SKM-1 treated with dmso at 0.1 percent for 144 hours (cell line): Measurements from ENCODE around the gene USP37.

Experiments used
- DNase-seq: peaks from one replicate; lab custom pipeline; 2025; ENCODE audit not compliant: unreplicated experiment; lab: John Stamatoyannopoulos, UW

The USP37 gene, protein sequence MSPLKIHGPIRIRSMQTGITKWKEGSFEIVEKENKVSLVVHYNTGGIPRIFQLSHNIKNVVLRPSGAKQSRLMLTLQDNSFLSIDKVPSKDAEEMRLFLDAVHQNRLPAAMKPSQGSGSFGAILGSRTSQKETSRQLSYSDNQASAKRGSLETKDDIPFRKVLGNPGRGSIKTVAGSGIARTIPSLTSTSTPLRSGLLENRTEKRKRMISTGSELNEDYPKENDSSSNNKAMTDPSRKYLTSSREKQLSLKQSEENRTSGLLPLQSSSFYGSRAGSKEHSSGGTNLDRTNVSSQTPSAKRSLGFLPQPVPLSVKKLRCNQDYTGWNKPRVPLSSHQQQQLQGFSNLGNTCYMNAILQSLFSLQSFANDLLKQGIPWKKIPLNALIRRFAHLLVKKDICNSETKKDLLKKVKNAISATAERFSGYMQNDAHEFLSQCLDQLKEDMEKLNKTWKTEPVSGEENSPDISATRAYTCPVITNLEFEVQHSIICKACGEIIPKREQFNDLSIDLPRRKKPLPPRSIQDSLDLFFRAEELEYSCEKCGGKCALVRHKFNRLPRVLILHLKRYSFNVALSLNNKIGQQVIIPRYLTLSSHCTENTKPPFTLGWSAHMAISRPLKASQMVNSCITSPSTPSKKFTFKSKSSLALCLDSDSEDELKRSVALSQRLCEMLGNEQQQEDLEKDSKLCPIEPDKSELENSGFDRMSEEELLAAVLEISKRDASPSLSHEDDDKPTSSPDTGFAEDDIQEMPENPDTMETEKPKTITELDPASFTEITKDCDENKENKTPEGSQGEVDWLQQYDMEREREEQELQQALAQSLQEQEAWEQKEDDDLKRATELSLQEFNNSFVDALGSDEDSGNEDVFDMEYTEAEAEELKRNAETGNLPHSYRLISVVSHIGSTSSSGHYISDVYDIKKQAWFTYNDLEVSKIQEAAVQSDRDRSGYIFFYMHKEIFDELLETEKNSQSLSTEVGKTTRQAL

DNA sequence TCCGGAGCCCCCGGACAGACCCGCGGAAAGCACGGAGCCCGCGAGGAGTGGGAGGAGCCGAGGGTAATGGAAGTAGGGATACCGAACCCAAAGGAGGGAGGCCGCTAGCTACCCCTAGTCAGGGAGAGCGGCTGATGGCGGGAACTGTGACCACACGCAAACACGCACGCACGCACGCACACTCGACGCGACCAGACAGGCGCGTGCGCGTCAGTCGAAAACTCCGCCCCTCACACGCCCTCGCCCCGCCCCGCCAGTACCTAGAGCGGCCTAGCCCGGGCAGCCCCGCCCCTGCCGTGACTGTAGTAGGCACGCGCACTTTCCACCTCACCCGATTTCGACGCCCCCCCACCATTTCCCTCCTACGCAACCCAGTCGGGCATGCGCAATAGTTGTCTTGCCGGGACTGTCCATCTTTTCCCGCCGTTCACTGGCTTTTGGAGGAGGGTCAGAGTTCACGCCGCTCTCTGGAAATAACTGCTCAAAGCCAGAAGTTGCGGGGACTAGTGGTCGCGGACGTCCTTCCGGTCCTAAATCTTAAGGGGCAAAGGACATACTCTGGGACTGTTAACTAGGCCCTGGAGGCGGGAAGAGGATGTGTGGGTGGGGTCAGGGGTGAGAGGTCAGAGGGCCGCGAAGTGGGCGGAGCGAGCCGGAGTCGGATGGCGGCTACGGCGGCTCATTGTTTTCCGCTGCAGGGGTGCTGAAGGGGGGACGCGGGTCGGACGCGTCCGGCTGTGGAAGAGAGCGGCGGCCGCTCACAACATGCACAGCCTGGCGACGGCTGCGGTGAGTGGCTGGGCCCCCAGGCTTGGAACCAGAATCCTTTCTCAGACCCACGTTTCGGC, at the start of gene USP37, which contains the start of gene CNOT9:
Gene USP37 (minus strand): TSS at position 162 of the 848 bp plus-strand sequence. CDS start 9,698 bp downstream, outside the sequence.
Gene CNOT9 (plus strand): TSS at position 650 of the 848 bp plus-strand sequence. CDS start 116 bp downstream, at position 766.
- DNase-seq, result peak; percentile 97

DNA sequence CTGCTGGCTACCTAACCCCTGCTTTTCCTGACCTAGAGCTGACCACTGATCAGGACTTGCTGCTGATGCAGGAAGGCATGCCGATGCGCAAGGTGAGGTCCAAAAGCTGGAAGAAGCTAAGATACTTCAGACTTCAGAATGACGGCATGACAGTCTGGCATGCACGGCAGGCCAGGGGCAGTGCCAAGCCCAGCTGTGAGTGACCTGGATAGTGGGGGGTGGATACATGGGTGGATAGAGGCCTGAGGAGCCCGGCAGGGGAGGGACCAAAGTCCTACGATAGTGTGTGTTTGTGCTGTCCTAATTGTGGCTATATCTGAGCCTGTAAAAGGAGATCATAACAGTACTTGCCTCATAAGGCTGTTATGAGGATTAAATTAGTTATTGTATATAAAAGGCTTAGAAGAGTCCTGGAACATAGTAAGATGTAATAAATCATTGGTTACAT, 47.7 kb upstream of the USP37 start:
- DNase-seq, result no peak

DNA sequence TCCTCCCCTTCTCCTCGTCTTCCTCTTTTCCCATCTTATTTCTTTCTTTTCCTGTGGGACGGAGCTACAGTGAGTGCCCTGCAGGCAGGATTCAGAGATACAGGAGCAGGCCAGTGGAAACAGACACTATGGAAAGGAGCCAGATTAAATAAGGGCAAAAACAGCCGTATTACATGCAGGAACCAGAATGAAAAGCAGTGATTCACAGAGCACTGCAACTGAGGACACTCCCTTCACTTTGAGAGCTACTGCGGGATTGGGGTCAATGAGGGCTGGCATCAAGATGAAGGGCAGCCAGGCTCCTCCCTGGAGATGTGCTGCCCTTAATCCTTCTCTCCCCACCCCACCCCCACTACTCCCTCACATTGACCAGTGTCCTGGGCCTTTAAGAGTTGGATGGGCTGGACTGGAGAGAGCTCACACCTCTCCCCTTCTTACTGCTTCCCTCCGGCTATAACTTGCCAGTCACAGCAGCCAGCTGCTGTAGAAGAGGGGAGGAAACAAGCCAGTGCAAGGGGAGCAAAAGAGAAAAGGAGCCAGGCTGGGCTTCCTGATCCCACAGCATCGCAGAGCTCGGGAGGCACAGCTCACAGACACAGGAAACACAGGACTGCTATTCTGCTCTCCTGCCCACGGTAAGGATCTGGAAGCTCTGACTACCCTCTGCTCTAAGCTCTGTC, 39.4 kb upstream of the USP37 start, which contains the start of gene PLCD4:
Gene PLCD4 (plus strand): TSS at position 464 of the 680 bp plus-strand sequence. CDS start 7,841 bp downstream, outside the sequence.
- no peak for DNase-seq

DNA sequence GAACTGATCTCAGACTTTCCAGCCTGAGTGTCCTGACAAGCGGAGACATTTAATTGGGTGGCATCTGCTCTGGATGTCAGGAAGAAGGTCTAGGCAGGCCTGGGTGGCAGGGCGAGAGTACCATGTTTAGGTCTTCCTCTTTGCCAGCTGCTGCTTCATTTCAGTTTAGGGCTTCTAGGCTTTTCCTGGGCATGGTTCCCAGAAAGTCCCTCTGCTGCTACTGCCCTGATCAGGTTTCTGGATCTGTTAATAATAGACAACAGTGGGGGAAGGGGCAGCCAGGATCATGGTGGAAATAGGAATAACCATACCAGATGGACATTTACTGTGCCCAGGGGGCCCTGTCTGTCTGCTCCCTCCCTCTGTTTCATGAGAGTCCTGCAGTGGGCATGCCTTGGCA, 37.3 kb upstream of the USP37 start:
- no peak for DNase-seq

DNA sequence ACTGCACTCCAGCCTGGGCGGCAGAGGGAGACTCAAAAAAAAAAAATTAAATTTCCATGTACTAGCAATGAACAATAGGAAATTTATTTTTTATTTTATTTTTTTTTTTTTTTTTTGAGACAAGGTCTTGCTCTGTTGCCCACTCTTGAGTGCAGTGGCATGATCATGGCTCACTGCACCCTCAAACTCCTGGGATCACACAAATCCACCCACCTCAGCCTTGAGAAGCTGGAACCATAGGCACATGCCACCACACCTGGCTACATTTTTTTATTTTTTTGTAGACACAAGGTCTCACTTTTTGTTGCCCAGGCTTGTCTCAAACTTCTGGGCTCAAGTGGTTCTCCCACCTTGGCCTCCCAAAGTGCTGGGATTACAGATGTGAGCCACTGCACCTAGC, 17.4 kb upstream of the USP37 start:
- no peak for DNase-seq

DNA sequence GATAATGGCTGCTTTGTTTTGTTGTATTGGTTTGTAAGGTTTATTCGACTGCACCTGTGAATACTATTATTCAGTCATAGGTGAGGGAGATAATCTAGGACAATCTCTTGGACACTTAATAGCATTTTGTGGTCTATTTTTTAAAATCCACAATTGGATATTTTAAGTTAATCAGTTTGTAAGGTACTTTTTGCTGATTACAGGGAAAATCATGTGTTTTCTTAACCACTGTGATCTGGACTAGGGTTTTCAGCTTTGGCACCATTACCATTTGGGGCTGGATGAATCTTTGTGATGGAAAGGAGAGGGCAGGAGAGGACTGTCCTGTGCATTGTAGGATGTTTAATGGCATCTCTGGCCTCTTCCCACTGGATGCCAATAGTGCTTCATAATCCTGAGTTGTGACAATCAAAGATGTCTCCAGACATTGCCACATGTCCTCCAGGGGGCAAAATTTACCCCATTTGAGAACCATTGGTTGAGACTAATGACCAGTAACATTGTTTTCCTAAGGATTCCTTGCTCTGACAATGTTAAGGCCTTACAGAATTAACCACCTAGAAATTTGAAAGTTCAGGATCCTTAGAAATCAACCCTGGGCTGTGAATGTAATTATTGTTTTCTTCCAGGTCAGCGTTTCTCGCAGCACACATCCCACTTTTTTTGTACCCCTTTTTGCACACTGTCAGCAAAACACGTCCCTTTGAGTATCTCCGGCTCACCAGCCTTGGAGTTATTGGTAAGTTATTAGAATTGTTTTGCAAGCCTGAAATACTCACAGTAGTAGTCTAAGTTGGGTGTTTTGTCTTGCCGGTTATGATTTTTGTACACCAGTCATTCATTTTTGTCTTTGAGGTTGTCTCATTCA, 16.1 kb upstream of the USP37 start:
- no peak for DNase-seq

DNA sequence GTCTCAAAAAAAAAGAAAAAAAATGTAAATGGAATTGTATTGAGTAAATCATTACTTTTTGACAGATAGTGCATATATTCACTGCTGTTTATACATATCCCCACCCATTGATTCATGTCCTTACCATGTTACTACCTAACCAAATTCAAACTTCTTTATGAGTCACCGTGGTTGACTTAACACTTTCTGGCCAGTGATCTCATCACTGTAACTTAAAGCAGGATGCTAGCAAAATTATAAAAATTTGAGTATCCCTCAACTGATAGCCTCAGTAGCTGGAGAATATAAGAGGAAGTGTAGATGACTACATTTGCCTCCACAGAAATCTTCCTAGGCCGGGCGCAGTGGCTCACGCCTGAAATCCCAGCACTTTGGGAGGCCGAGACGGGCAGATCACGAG, 13.9 kb upstream of the USP37 start:
- DNase-seq, result no peak

DNA sequence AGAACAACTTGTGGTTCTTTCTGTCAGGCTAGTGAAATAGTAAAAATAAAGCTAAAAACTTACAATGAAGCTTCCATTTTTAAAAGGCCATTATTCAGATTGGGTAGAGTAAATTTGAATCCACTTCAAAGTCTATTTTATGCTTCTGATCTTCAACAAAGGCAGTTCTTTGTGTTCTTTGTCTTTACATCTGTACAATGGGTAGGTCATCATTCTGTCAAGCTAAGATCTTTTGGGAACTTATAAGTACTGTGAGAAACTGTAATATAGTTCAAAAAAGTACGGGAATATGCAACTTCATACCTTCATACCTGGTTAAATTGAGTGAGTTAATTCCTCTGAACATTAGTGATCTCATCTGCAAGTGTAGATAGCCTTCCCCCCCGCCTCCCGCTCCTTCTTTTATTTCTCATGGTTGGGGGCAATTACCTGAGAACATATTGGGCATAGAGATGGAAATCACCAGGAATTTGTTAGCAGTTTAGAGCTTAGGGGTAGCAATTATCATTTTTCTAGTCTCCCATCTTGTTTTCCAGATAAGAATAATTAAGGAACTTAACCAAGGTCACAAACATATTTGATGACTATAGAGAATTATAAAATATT, 10.2 kb upstream of the USP37 start:
- DNase-seq, result no peak

DNA sequence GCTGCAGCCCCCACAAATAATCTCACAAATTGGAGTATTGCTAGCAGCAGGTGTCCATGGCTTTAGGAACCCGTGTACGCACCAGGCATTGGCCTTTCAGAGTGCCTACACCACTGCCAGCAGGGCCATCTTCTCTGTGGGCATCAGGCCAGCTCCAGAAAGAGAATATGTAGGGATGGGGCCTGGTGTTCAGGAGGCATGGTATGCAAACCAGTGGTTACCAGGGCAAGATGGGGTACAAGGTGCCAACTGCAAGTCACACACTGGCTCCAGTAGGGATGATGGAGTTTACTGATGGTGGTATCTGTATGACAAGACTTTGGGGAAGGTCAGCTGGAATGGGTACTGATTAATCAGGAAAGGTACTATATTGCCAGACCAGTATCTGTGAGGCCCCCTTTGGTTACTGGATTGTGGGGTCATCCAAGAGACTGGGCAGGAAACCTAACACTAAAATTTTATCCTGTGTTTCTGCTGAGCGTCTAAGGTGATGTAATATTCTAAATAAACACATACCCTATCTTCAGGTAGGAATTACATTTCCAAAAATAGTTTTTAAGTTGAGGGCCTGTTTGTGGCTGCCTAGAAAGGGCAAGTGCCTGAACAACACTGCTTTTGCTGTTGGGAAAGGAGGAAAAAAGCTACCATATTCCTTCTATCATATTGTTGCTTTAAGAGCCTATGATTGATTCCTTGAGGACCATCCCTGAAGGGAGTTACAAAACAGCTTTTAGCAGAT, 9.5 kb upstream of the USP37 start:
- DNase-seq, result no peak

DNA sequence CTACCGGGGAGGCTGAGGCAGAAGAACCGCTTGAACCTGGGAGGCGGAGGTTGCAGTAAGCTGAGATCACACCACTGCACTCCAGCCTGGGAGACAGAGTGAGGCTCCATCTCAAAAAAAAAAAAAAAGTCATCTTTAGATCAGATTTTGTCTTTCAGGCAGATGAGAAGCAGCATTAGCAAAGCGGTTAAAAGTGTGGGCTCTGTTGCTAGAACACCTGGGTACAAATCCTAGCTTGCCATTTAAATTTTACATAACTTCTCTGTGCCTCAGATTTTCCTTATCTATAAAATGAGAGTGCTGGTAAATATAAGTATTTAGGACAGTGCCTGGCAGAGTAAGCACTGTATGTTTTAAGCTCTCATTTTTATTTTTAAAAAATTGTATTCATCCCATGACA, 8.7 kb upstream of the USP37 start:
- DNase-seq, result no peak

DNA sequence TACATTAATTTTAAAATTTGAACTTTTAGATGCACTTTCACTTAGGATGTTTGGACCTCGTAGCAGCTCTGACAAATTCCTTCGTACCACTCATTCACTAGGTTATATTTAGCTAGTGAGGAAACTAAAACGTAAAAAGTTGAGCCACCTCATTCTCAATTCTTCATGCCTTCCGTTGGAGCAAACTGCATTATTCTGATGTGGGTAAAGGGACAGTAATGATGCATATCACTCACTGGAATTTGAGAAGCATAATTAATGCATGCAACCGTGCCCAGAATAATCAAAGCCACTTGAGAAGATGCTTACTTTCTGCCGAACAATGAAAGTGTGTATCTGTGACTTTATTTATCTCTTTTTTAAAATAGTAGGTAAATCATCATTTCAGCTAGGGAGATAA, 2.7 kb upstream of the USP37 start:
- DNase-seq, result no peak

DNA sequence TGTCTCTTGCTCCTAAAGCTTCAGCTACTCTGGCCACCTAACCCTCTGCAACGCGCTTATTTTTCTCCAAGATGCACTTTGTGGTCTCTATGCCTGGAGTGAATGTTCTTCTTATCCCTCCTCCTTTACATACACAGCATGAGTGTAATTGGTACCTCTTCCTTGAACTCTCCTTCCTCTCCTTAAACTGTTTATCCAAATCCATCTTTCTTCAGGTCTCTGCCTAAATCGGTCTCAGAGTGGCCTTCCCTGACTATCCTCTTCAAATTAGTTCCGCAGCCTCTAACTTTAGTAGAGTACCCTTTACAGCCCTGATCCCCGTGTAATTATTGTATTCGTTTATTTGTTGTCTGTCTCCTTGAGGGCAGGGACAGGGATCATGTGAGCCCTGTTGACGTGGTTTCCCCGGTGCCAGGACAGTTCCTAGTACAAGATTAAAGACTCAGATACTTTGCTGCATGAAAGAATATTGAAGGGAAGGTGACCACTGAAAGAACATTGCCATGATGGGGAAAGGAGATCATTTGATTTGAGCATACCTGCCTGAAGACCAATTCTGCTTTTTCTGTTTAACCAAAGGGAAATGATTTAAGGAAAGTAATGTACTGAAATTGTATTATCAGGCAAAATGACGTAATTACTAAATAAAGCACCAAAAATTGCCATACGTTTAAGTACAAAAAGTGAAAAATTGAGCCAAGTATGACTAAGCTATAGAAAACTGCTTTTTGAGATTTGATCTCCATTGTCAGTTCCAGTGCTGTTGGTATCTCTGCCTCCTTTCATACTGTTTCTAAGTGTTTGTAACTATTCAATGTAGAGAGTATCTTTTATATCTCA, 1.7 kb upstream of the USP37 start:
- DNase-seq, result no peak

DNA sequence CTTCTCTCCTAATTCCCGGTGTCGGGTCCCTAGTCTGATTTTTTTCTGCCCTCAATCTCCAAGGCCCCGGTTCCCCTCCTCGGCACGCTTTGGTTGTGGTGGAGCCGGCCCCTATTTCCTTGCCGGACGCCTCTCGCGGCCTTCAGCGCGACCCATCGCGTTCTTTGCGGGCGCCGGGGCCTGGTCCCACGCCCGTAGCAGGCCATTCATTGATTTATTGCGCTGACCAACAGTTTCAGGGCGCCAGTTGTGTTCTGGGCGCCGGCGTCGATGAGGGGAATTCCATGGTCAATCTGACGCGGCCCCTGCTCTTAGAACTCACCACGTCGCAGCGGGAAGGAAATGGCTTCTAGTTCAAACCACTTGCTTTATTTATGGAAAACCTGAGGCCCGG, 884 bp upstream of the USP37 start:
- no peak for DNase-seq

DNA sequence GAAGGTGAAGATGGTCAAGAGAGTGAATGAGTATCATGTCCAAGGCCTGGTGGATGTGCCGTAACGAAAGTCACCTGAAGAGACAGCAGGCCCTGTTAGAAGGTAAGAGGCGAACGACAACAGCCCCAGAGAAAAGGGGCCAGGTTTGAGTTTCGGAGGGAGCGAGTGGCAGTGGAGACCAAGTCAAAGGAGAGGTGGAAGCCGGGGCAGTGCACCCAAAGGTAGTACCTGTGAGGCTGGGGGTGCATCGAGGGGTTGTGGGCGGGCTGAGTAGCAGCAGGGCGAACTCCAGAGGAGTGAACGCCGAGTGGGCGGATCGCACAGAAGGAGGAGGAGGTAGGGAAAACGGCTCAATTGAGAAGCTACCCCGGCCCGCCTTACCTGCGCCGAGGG, 358 bp downstream of the USP37 start:
- DNase-seq, result peak; percentile 83

DNA sequence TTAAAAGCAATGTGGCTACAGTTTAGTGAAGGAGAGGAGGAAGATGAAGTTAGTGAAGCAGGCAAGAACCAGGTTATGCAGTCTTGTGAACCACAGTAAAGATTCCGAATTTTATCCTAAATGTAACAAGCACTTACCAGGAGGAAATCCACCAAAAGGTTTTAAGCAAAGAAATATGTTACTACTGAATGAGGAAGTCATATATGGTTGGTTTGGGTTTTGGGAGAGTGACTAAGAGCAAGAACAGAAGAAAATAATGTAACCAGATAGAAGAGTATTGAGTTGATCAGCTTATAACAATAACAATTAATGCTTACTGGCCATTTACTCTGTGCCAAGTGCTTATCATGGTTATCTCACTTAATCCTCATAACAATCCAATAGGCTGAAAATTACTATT, 1.9 kb downstream of the USP37 start:
- no peak for DNase-seq

DNA sequence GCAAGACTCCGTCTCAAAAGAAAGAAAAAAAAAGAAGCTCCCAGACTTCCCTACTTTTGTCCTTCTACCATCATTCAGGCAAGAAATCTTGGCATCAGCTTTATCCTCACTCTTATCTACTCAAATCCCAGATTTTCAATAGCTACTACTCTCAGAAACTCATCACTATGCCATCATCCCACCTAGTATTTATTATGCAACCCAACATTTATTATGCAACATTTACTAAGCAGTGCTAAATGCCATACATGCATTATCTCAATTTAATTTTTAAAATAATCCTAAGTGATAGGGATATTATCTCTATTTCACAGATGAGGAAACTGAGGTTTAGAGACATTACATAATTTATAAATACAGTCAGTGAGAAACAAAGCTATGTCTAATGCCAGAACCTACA, 4.1 kb downstream of the USP37 start:
- DNase-seq, result no peak

DNA sequence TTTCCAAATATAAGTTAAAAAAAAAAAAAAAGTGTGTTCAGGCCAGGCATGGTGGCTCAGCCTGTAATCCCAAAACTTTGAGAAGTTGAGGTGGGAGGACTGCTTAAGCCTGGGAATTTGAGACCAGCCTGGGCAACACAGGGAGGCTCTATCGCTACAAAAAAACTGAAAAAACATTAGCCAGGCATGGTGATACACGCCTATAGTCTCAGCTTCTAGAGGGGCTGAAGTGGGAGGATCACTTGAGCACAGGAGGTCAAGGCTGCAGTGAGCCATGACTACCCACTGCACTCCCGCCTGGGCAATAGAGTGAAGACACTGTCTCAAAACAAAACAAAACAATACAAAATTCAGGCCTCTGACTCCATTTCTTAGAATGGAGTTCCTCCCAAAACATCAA, 9.2 kb downstream of the USP37 start:
- DNase-seq, result no peak
